ENCODE measurements around the gene STX8. TPM values are rescaled to one million over a fixed set of nuclear protein-coding genes. Genes with fewer than 3 reads are reported as not detected.

The STX8 gene
- total RNA-seq, 1 experiment from 2014 or later, result 38.8 TPM

DNA sequence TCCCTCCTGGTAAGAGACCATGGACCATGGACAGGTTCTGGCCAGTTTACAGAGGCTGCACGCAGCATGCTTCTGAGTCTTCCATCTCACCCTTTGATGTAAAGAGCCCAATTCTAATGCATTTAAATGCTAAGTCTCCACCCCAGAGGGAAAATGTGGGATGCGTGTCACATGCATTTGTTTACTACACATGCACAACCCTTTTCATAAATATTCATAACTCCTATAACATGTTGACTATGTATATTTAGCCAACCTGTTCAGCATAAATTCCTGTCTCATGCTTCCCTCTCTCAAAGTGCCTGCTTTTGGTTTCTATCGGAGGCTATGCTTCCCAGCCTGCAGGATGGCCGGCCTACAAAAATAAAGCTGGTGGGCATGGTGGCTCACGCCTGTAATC is 260.3 kb downstream of the STX8 start:
- H4K20me1 ChIP-seq (ENCODE audit: insufficient read depth), result no peaks in the 10 kb centered on the region
- ChIA-PET POLR2A (no interaction called here), RAD21 (ENCODE audit: low non-redundant PET in 1 of 2, low total read pairs in 2 of 2, uncharacterized antibody in 2 of 2, unreplicated experiment in 2 of 2) (no interaction called here), CTCF (no interaction called here)
- no peak overlapping the region for H3K4me3 ChIP-seq (replicated peaks in 1 of 2; ENCODE audit: low read depth in 1 of 2, low read length in 2 of 2)
- ATAC-seq (no peak), DNase-seq (ENCODE audit: low read depth, low spot score) (no peak)
- TF ChIP-seq JUND (IDR thresholded peaks at IDR 0.05), result no peak
- TF ChIP-seq POLR2A (IDR thresholded peaks at IDR 0.05; ENCODE audit: borderline replicate concordance, extremely low read depth, insufficient read depth, insufficient read length), result no peak
- TF ChIP-seq SRF (IDR thresholded peaks at IDR 0.05; ENCODE audit: low read depth), result no peak
- TF ChIP-seq ZFX (IDR thresholded peaks at IDR 0.05), result no peak
- no peak for TF ChIP-seq EZH2 (IDR thresholded peaks at IDR 0.05)
- TF ChIP-seq, protein P1, sequence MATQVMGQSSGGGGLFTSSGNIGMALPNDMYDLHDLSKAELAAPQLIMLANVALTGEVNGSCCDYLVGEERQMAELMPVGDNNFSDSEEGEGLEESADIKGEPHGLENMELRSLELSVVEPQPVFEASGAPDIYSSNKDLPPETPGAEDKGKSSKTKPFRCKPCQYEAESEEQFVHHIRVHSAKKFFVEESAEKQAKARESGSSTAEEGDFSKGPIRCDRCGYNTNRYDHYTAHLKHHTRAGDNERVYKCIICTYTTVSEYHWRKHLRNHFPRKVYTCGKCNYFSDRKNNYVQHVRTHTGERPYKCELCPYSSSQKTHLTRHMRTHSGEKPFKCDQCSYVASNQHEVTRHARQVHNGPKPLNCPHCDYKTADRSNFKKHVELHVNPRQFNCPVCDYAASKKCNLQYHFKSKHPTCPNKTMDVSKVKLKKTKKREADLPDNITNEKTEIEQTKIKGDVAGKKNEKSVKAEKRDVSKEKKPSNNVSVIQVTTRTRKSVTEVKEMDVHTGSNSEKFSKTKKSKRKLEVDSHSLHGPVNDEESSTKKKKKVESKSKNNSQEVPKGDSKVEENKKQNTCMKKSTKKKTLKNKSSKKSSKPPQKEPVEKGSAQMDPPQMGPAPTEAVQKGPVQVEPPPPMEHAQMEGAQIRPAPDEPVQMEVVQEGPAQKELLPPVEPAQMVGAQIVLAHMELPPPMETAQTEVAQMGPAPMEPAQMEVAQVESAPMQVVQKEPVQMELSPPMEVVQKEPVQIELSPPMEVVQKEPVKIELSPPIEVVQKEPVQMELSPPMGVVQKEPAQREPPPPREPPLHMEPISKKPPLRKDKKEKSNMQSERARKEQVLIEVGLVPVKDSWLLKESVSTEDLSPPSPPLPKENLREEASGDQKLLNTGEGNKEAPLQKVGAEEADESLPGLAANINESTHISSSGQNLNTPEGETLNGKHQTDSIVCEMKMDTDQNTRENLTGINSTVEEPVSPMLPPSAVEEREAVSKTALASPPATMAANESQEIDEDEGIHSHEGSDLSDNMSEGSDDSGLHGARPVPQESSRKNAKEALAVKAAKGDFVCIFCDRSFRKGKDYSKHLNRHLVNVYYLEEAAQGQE (IDR thresholded peaks at IDR 0.05; ENCODE audit: low read depth), result no peak
- no peak for TF ChIP-seq ELF1 (IDR thresholded peaks at IDR 0.05; ENCODE audit: borderline replicate concordance, low read depth)
- H3K36me3 ChIP-seq (ENCODE audit: control insufficient read depth in 1 of 2, insufficient read depth in 2 of 2, low read length in 2 of 2), result no peaks in the 10 kb centered on the region
- H3K27me3 ChIP-seq (ENCODE audit: insufficient read depth, low read length), result no peaks in the 10 kb centered on the region
- peaks cover 6% of the 10 kb centered on the region in 2 experiments; a peak in 1 of 4 replicates for H3K9me3 ChIP-seq (ENCODE audit: control insufficient read depth in 1 of 2, insufficient read depth in 1 of 2, low read depth in 1 of 2, low read length in 2 of 2)
- H3K79me2 ChIP-seq (ENCODE audit: insufficient read depth, low read length), result no peaks in the 10 kb centered on the region
- no peak overlapping the region for H2AFZ ChIP-seq (ENCODE audit: low read depth, low read length, poor library complexity, severe bottlenecking)
- no peaks in the 10 kb centered on the region for H3K9me2 ChIP-seq (ENCODE audit: insufficient read depth)
- no TSS peak for BruUV-seq (replicated peaks)
- intact Hi-C loops (cut with micrococcal nuclease), result no loop called here
- no peak overlapping the region for H3K27ac ChIP-seq (ENCODE audit: low read depth, low read length)
- H3K9ac ChIP-seq (ENCODE audit: low read length), result no peak overlapping the region
- H3K4me2 ChIP-seq (ENCODE audit: low read length), result no peak overlapping the region
- no peaks in the 10 kb centered on the region for H3K4me1 ChIP-seq (ENCODE audit: control insufficient read depth in 1 of 2, insufficient read depth in 2 of 2, low read length in 2 of 2)

GRCh38 chr17:9313346-9313745 is 262.3 kb downstream of the STX8 start:
- Histone ChIP-seq H3K9me3 (ENCODE audit: control insufficient read depth in 1 of 2, insufficient read depth in 1 of 2, low read depth in 1 of 2, low read length in 2 of 2) (peaks cover 1 to 3% of the 10 kb centered on the region in 2 experiments; a peak in 1 of 4 replicates), H3K79me2 (ENCODE audit: insufficient read depth, low read length) (no peaks in the 10 kb centered on the region), H3K9ac (ENCODE audit: low read length) (no peak overlapping the region), H4K20me1 (ENCODE audit: insufficient read depth) (no peaks in the 10 kb centered on the region), H3K36me3 (ENCODE audit: control insufficient read depth in 1 of 2, insufficient read depth in 2 of 2, low read length in 2 of 2) (no peaks in the 10 kb centered on the region), H3K9me2 (ENCODE audit: insufficient read depth) (no peaks in the 10 kb centered on the region), H3K4me2 (ENCODE audit: low read length) (no peak overlapping the region), H3K27ac (ENCODE audit: low read depth, low read length) (no peak overlapping the region), H2AFZ (ENCODE audit: low read depth, low read length, poor library complexity, severe bottlenecking) (no peak overlapping the region), H3K4me3 (replicated peaks in 1 of 2; ENCODE audit: low read depth in 1 of 2, low read length in 2 of 2) (no peak overlapping the region), H3K4me1 (ENCODE audit: control insufficient read depth in 1 of 2, insufficient read depth in 2 of 2, low read length in 2 of 2) (peaks cover 8 to 10% of the 10 kb centered on the region in 2 experiments), H3K27me3 (ENCODE audit: insufficient read depth, low read length) (no peaks in the 10 kb centered on the region)
- ChIA-PET POLR2A (no interaction called here), CTCF (no interaction called here), RAD21 (ENCODE audit: low non-redundant PET in 1 of 2, low total read pairs in 2 of 2, uncharacterized antibody in 2 of 2, unreplicated experiment in 2 of 2) (no interaction called here)
- ATAC-seq, result no peak
- intact Hi-C loops (cut with micrococcal nuclease), result no loop called here
- BruUV-seq (replicated peaks), result no TSS peak
- DNase-seq (ENCODE audit: low read depth, low spot score), result no peak
- TF ChIP-seq EZH2 (IDR thresholded peaks at IDR 0.05) (no peak), SIN3A (IDR thresholded peaks at IDR 0.05; ENCODE audit: low read depth) (no peak), MAX (IDR thresholded peaks at IDR 0.05) (no peak), SP1 (IDR thresholded peaks at IDR 0.05; ENCODE audit: low read depth) (no peak), TCF7L2 (IDR thresholded peaks at IDR 0.05; ENCODE audit: borderline replicate concordance, extremely low read depth, insufficient read depth, insufficient read length) (no peak), ZFX (IDR thresholded peaks at IDR 0.05) (no peak)
- TF ChIP-seq, protein P1 (IDR thresholded peaks at IDR 0.05; ENCODE audit: low read depth), result no peak
- TF ChIP-seq, protein P2, sequence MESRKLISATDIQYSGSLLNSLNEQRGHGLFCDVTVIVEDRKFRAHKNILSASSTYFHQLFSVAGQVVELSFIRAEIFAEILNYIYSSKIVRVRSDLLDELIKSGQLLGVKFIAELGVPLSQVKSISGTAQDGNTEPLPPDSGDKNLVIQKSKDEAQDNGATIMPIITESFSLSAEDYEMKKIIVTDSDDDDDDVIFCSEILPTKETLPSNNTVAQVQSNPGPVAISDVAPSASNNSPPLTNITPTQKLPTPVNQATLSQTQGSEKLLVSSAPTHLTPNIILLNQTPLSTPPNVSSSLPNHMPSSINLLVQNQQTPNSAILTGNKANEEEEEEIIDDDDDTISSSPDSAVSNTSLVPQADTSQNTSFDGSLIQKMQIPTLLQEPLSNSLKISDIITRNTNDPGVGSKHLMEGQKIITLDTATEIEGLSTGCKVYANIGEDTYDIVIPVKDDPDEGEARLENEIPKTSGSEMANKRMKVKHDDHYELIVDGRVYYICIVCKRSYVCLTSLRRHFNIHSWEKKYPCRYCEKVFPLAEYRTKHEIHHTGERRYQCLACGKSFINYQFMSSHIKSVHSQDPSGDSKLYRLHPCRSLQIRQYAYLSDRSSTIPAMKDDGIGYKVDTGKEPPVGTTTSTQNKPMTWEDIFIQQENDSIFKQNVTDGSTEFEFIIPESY (IDR thresholded peaks at IDR 0.05; ENCODE audit: extremely low read depth, insufficient replicate concordance, low read length), result no peak
